Astrocyte (in vitro differentiated cells and primary cell): ENCODE data around the gene ATP6V1F. TPM values are rescaled to one million over a fixed set of nuclear protein-coding genes. Genes with fewer than 3 reads are reported as not detected.
"Not testable (repeated sequence)": the region's sequence is repeated elsewhere in the genome, so short reads cannot be mapped to it uniquely, and the experiment has no call there.

Source experiments
- DNase-seq: peaks from one replicate; pipeline ENCODE4 v3.0.0-alpha.2; 2010; ENCODE audit warnings: low read depth
- FAIRE-seq: peaks from 2 replicates; lab custom pipeline; 2011; peaks lifted over from hg19 to GRCh38; lab: Jason Lieb, UNC
- H2AFZ ChIP-seq: 2 replicates; pipeline ENCODE4 v1.6.0; 2012; ENCODE audit warnings: low read depth, low read length, inconsistent platforms
- H3K27ac ChIP-seq: 2 replicates; pipeline ENCODE4 v1.5.1; 2011; ENCODE audit warnings: low read depth, low read length, inconsistent platforms
- H3K27me3 ChIP-seq: 2 replicates; pipeline ENCODE4 v1.6.0; 2011; ENCODE audit warnings: low read length, inconsistent platforms; ENCODE audit not compliant: insufficient read depth
- H3K36me3 ChIP-seq: 2 replicates; pipeline ENCODE4 v1.5.1; 2011; ENCODE audit warnings: low read length, inconsistent platforms; ENCODE audit not compliant: insufficient read depth
- H3K4me1 ChIP-seq: 2 replicates; pipeline ENCODE4 v1.5.1; 2011; ENCODE audit warnings: low read length, inconsistent platforms; ENCODE audit not compliant: insufficient read depth
- H3K4me2 ChIP-seq: 2 replicates; pipeline ENCODE4 v1.6.0; 2012; ENCODE audit warnings: low read length, inconsistent platforms
- H3K4me3 ChIP-seq: 2 replicates; pipeline ENCODE4 v1.5.1; 2011; ENCODE audit warnings: low read depth, mild to moderate bottlenecking, low read length, inconsistent platforms; ENCODE audit not compliant: insufficient read depth
- H3K79me2 ChIP-seq: 2 replicates; pipeline ENCODE4 v1.6.0; 2012; ENCODE audit warnings: mild to moderate bottlenecking, low read length, inconsistent platforms; ENCODE audit not compliant: insufficient read depth
- H3K9ac ChIP-seq: 2 replicates; pipeline ENCODE4 v1.6.0; 2012; ENCODE audit warnings: mild to moderate bottlenecking, low read length, inconsistent platforms
- H3K9me3 ChIP-seq: 2 replicates; pipeline ENCODE4 v1.5.1; 2012; ENCODE audit warnings: low read depth, mild to moderate bottlenecking, low read length, inconsistent platforms; ENCODE audit not compliant: insufficient read depth
- H4K20me1 ChIP-seq: 2 replicates; pipeline ENCODE4 v1.6.0; 2012; ENCODE audit warnings: low read length, inconsistent platforms; ENCODE audit not compliant: insufficient read depth
- H3K27ac Mint-ChIP-seq: one replicate; pipeline ENCODE4 v1.8.0; 2021; ENCODE audit warnings: mild to moderate bottlenecking, mixed read lengths; ENCODE audit not compliant: unreplicated experiment
- H3K27me3 Mint-ChIP-seq: one replicate; pipeline ENCODE4 v1.8.0; 2021; ENCODE audit warnings: low read depth, mixed read lengths; ENCODE audit not compliant: unreplicated experiment
- H3K36me3 Mint-ChIP-seq: one replicate; pipeline ENCODE4 v1.8.0; 2021; ENCODE audit warnings: low read depth, mixed read lengths; ENCODE audit not compliant: unreplicated experiment
- H3K4me1 Mint-ChIP-seq: one replicate; pipeline ENCODE4 v1.8.0; 2021; ENCODE audit warnings: low read depth, mixed read lengths; ENCODE audit not compliant: unreplicated experiment
- H3K4me3 Mint-ChIP-seq: one replicate; pipeline ENCODE4 v1.8.0; 2021; ENCODE audit warnings: mild to moderate bottlenecking, moderate library complexity, mixed read lengths; ENCODE audit not compliant: unreplicated experiment
- H3K9me3 Mint-ChIP-seq: one replicate; pipeline ENCODE4 v1.8.0; 2021; ENCODE audit warnings: mild to moderate bottlenecking, mixed read lengths; ENCODE audit not compliant: unreplicated experiment
- EZH2 ChIP-seq: IDR thresholded peaks from 2 replicates; pipeline ENCODE4 v1.6.1; 2012; ENCODE audit warnings: mild to moderate bottlenecking, low read length, inconsistent platforms; ENCODE audit not compliant: insufficient read depth
- total RNA-seq: library from RNA; stranded (reverse); gene quantifications from 2 replicates; pipeline ENCODE4 v1.2.1, GENCODE V29; 2021
- TF ChIP-seq, protein P1 (sequence below): IDR thresholded peaks from 2 replicates; pipeline ENCODE4 v1.5.1; 2011; ENCODE audit warnings: low read depth, mild to moderate bottlenecking, inconsistent platforms, low read length, moderate library complexity; ENCODE audit not compliant: insufficient read depth

Gene ATP6V1F
- total RNA-seq, 1 donor from 2014 or later, result 193 TPM

GRCh38 chr7:128910569-128910945, 47.9 kb downstream of the ATP6V1F start, which contains the start of gene KCP:
Gene KCP (minus strand): TSS chr7:128910709. CDS start chr7:128910676, 33 bp downstream.
- Mint-ChIP-seq H3K36me3 (peaks cover 8% of the 10 kb centered on the region), H3K27ac (no peak within 1 kb of the TSS), H3K4me1 (peaks cover 9% of the 10 kb centered on the region), H3K27me3 (peaks cover 63% of the 10 kb centered on the region), H3K4me3 (peak within 1 kb of the TSS; percentile 54), H3K9me3 (no peaks in the 10 kb centered on the region)
- Histone ChIP-seq H3K4me2 (peak within 1 kb of the TSS; percentile 83), H3K36me3 (no peaks in the 10 kb centered on the region), H4K20me1 (no peaks in the 10 kb centered on the region), H3K27ac (no peak within 1 kb of the TSS), H3K4me1 (peaks cover 6% of the 10 kb centered on the region), H3K79me2 (no peaks in the 10 kb centered on the region), H3K4me3 (peak within 1 kb of the TSS; percentile 53), H3K9ac (peak within 1 kb of the TSS; percentile 47), H3K9me3 (no peaks in the 10 kb centered on the region), H2AFZ (peak within 1 kb of the TSS; percentile 61), H3K27me3 (peaks cover 37% of the 10 kb centered on the region)
- FAIRE-seq, result no peak
- no peak for DNase-seq
- no peak for TF ChIP-seq EZH2
- TF ChIP-seq, protein P1, sequence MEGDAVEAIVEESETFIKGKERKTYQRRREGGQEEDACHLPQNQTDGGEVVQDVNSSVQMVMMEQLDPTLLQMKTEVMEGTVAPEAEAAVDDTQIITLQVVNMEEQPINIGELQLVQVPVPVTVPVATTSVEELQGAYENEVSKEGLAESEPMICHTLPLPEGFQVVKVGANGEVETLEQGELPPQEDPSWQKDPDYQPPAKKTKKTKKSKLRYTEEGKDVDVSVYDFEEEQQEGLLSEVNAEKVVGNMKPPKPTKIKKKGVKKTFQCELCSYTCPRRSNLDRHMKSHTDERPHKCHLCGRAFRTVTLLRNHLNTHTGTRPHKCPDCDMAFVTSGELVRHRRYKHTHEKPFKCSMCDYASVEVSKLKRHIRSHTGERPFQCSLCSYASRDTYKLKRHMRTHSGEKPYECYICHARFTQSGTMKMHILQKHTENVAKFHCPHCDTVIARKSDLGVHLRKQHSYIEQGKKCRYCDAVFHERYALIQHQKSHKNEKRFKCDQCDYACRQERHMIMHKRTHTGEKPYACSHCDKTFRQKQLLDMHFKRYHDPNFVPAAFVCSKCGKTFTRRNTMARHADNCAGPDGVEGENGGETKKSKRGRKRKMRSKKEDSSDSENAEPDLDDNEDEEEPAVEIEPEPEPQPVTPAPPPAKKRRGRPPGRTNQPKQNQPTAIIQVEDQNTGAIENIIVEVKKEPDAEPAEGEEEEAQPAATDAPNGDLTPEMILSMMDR, result no peak

DNA sequence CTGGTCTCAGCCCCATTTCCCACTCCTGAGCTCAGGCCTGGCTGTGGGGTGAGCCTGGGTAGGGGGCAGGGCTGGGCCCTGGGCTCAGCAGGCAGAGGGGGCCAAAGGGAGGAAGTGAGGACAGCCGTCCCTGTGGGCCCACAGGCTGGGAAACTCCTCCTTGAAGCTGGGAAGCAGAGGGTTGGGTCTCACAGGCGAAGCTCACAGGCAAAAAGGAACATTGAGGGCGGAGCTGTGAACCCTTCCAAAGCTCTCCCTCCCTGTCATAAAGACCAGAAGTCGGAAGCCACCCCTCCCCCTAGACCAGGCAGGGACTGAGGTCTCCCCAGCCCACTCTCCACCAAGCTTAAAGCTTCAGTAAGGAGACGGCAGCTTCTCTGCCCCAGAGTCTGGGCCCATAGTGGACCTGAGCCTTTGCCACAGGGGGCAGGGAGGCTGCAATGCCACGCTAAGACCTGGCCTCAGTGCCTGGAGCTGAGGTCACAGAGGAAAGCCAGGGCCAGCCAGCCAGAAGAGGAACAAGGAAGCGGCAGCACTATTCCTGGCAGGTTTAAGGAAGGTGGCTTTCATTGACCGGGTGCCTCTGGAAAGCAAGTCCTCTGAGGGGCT, 48.9 kb downstream of the ATP6V1F start:
- Mint-ChIP-seq H3K27me3 (peaks cover 59% of the 10 kb centered on the region), H3K4me1 (peaks cover 9% of the 10 kb centered on the region), H3K36me3 (peaks cover 2% of the 10 kb centered on the region), H3K9me3 (no peaks in the 10 kb centered on the region), H3K27ac (no peak overlapping the region), H3K4me3 (no peak overlapping the region)
- Histone ChIP-seq H4K20me1 (no peaks in the 10 kb centered on the region), H3K4me1 (peaks cover 6% of the 10 kb centered on the region), H3K79me2 (no peaks in the 10 kb centered on the region), H2AFZ (no peak overlapping the region), H3K9ac (no peak overlapping the region), H3K4me3 (no peak overlapping the region), H3K4me2 (no peak overlapping the region), H3K27me3 (peaks cover 42% of the 10 kb centered on the region), H3K9me3 (no peaks in the 10 kb centered on the region), H3K27ac (no peak overlapping the region), H3K36me3 (no peaks in the 10 kb centered on the region)
- FAIRE-seq, result no peak
- DNase-seq, result no peak
- TF ChIP-seq, protein P1, result no peak
- TF ChIP-seq EZH2, result no peak

GRCh38 chr7:128912281-128912680, 49.6 kb downstream of the ATP6V1F start:
- FAIRE-seq, result no peak
- no peaks in the 10 kb centered on the region for H3K9me3 ChIP-seq
- H3K27me3 ChIP-seq, result peaks cover 49% of the 10 kb centered on the region
- H3K9me3 Mint-ChIP-seq, result no peaks in the 10 kb centered on the region
- H4K20me1 ChIP-seq, result no peaks in the 10 kb centered on the region
- peaks cover 9% of the 10 kb centered on the region for H3K4me1 Mint-ChIP-seq
- no peak overlapping the region for H3K4me3 ChIP-seq
- no peak overlapping the region for H3K9ac ChIP-seq
- peaks cover 66% of the 10 kb centered on the region for H3K27me3 Mint-ChIP-seq
- H3K4me3 Mint-ChIP-seq, result no peak overlapping the region
- H3K4me2 ChIP-seq, result no peak overlapping the region
- no peak overlapping the region for H2AFZ ChIP-seq
- no peaks in the 10 kb centered on the region for H3K79me2 ChIP-seq
- peaks cover 6% of the 10 kb centered on the region for H3K4me1 ChIP-seq
- H3K27ac Mint-ChIP-seq, result no peak overlapping the region
- H3K27ac ChIP-seq, result no peak overlapping the region
- peaks cover 2% of the 10 kb centered on the region for H3K36me3 Mint-ChIP-seq
- no peak for DNase-seq
- H3K36me3 ChIP-seq, result no peaks in the 10 kb centered on the region
- TF ChIP-seq EZH2, result no peak
- TF ChIP-seq, protein P1, result no peak

- not testable (repeated sequence) for H3K27ac ChIP-seq, H3K36me3 ChIP-seq
Observed at GRCh38 chr7:128912709-128913495, 50.2 kb downstream of the ATP6V1F start.

More at GRCh38 chr7:128912709-128913495, 50.2 kb downstream of the ATP6V1F start:
- peaks cover 50% of the 10 kb centered on the region for H3K27me3 ChIP-seq
- H3K4me1 ChIP-seq, H3K9ac ChIP-seq, H3K36me3 Mint-ChIP-seq, H4K20me1 ChIP-seq, H3K4me3 ChIP-seq, H3K4me3 Mint-ChIP-seq, FAIRE-seq, H3K79me2 ChIP-seq, H3K4me1 Mint-ChIP-seq, H3K9me3 Mint-ChIP-seq, H3K9me3 ChIP-seq, H3K4me2 ChIP-seq, DNase-seq, H3K27ac Mint-ChIP-seq, H2AFZ ChIP-seq: not testable (repeated sequence)
- peaks cover 67% of the 10 kb centered on the region for H3K27me3 Mint-ChIP-seq
